GM12873 (cell line): ENCODE results near the gene ANTXR2.

Experiments
- TF ChIP-seq, protein P1 (sequence below): IDR thresholded peaks from 2 replicates; pipeline ENCODE4 v1.5.1; 2012; ENCODE audit warnings: low read depth, mild to moderate bottlenecking, moderate library complexity, low read length, control low read depth; ENCODE audit not compliant: insufficient read depth; ENCODE audit errors: missing control alignments

The ANTXR2 gene

DNA sequence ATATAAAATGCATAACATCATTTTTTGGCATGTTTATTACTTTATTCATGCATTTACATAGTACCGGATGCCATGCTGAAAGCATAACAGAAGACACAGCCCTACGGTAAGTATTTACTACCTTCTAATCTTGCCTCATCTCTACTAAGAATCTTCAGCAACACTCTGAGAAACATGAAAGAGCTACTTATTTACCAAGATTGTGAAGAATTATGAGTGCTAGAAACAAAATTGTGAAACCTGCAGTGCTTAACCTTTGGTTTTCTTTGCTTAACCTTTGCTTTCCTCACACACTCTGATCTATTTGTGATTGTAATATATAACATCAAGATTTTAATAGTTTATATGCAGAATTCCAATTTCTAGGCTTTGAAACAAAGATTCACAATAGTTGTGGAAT is 7.4 kb downstream of the ANTXR2 start:
- TF ChIP-seq, protein P1, sequence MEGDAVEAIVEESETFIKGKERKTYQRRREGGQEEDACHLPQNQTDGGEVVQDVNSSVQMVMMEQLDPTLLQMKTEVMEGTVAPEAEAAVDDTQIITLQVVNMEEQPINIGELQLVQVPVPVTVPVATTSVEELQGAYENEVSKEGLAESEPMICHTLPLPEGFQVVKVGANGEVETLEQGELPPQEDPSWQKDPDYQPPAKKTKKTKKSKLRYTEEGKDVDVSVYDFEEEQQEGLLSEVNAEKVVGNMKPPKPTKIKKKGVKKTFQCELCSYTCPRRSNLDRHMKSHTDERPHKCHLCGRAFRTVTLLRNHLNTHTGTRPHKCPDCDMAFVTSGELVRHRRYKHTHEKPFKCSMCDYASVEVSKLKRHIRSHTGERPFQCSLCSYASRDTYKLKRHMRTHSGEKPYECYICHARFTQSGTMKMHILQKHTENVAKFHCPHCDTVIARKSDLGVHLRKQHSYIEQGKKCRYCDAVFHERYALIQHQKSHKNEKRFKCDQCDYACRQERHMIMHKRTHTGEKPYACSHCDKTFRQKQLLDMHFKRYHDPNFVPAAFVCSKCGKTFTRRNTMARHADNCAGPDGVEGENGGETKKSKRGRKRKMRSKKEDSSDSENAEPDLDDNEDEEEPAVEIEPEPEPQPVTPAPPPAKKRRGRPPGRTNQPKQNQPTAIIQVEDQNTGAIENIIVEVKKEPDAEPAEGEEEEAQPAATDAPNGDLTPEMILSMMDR: no peak

DNA sequence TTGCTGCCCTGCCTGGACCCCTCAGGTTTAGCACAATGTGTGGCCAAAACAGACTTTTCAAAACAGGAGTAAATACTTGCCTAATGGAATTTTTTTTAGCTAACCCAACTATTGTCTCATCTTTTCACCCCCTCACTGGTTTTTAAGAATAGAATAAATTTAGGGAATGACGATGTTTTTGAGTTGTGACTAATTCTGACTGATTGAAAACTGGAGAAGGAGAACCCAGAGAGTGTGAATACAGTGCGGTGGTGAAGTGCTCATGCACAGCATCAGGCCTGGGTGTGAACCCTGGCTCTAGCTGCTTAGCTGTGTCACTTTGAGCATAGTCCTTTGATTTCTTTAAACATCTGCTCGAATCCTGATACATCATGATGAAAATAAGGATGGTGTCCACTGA is 10.5 kb downstream of the ANTXR2 start:
- TF ChIP-seq, protein P1: no peak

DNA sequence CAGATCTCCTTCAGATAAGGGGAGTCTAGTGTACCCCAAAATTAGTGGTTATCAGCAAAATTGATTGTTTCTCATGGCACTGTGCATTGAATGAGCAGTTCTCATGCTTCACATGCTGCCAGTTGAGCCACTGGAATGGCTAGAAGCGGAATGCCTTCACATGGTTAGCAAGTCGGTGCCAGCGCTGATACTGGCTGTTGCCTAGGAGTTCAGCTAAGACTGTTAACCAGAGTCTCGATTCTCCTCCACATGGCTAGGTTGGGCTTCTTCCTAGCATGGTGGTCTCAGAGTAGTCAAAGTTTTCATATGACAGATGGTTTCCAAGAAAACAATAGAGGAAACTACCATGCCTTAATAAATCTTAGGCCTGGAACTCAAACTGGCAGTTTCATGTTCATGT is 12.2 kb downstream of the ANTXR2 start:
- TF ChIP-seq, protein P1: no peak

DNA sequence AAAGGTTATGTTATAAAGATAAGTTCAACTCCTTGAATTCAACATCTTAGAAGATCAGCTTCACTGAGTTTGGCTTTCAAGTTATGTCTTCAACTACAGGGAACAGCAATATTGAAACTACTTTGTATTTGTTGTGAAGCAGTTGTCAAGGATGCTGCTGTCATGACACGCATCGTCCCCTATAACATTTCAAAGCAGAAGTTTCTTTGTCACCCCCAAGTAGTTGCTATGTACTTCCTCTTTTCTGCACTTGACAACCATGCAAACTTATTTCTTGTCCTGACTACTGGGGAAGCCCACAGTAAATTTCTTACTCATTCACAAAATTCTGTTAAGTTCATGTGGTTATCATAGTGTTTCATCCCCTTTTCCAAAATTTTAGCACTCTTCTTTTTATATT is 14.3 kb downstream of the ANTXR2 start:
- TF ChIP-seq, protein P1: no peak

DNA sequence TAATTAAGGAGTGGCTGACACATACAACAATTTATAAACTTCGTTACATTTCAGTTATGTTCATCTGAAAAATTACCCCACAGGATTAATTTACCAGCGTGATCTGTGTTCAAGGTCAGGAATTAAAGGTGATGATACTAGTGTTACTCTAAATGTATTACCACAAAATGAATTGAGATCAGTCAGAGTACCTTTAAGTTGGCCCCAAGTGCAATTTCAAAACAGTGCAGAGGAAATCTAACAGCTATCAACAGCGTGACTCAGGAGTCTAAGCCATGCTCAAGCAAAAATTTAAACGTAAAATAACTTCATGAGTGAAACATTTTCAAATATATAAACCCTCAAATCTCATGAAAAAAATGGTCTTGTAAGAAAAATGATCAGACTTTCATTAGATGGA is 18.7 kb downstream of the ANTXR2 start:
- TF ChIP-seq, protein P1: no peak

DNA sequence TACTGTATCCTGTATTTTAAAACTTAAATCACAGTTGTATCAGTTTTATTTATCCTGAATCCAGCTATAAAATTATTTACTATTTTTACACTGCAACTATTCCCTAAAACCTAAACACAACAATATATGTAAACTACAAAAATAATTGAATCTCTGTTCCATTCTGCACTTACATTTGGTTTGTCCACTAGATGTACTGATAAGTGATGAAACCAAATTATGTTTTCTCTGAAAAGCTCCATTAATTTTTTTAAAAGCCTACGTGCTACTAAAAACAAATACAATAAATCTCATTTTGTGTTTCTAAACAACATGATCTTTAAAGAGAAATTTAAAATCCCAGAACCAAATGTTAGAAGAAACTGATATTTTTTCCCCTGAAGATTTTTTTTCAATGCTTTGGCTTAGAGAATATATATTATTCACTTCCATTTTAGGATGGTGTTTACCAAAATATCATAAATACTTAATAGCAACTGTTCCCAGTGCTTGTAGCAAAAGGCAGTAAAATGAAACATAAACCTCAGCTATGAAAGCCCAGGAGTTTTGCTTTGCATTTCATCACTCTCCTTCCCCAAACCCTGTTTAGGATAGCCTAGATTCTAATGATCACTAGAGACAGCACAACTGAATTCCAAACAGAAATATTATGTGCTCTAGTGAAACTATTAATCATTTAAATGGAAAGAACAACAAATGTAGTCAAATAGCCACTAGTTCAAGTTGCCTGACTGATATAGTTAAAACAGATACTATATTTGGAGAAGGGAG is 19.7 kb downstream of the ANTXR2 start:
- TF ChIP-seq, protein P1: no peak

DNA sequence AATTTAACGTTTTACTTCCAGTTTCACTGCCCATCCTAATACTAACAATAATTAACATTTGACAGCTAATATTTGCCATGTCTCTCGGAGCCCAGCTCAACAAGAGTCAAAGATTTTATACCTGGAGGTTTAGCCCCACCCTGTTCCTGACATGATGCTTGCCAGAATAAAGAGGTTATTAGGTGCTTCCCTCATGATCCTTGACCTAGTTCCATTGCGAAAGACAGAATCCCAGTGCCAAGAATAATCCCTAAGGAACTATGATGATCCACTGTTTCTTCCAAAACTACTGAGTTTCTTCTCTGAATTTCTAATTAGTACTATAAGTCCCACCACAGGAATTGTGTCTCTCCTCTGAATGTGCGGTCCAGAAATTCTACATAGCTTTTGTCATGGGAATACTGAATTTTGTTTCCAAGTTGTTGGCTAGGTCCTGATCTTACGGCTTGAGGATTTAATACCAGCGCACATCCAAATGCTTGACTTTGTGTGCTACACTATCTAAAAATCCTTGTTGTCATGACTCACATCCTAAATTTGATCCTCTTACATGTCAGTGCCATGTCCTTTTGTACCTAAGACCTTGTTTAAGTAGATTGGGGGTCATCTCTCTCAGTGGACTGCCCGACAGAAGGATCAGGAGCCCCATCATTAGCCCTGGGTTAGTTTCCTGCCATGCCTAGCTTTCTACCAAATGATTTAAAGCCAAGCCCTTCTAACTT is 23.1 kb downstream of the ANTXR2 start:
- TF ChIP-seq, protein P1: no peak
